ENCODE data around the gene FAM222B. TPM values are rescaled to one million over a fixed set of nuclear protein-coding genes. Genes with fewer than 3 reads are reported as not detected.
A peak's percentile ranks its signal among the peaks of the same experiment; 100 is the strongest.

Gene FAM222B
- total and polyA plus RNA-seq, 4 donors = 2.8 to 5.4 (median 4.1) TPM

GRCh38 chr17:28747801-28748750 lies 94.5 kb downstream of the FAM222B start:
- peaks cover 4 to 33% (median 22%) of the 10 kb centered on the region in 4 donors for H3K36me3 ChIP-seq (ENCODE audit: control insufficient read depth in 4 of 4, insufficient read depth in 3 of 4, low read depth in 1 of 4, low read length in 3 of 4)
- H3K4me3 ChIP-seq (ENCODE audit: low read depth in 1 of 3, low read length in 3 of 3) = no peak overlapping the region
- WGBS = 91% methylated on average over 18 of the region's 18 CpGs
- TF ChIP-seq FOXA1 (IDR thresholded peaks at IDR 0.05) = no peak
- no peaks in the 10 kb centered on the region for H3K27me3 ChIP-seq (ENCODE audit: control insufficient read depth in 4 of 4, insufficient read depth in 4 of 4, low read length in 3 of 4)
- H3K27ac ChIP-seq (ENCODE audit: low read depth in 1 of 2, low read length in 2 of 2) = no peak overlapping the region
- DNase-seq (ENCODE audit: low spot score) = no peak
- no peak overlapping the region for H3K9ac ChIP-seq (ENCODE audit: low read depth in 1 of 2, low read length in 2 of 2)
- no peaks in the 10 kb centered on the region for H3K9me3 ChIP-seq (ENCODE audit: control insufficient read depth in 4 of 4, low read length in 3 of 4)
- H3K4me1 ChIP-seq (ENCODE audit: control insufficient read depth in 4 of 4, insufficient read depth in 4 of 4, low read length in 3 of 4) = peaks cover 15 to 48% (median 33%) of the 10 kb centered on the region in 4 donors

- Histone ChIP-seq H3K27ac (ENCODE audit: low read depth in 1 of 2, low read length in 2 of 2) (peak overlapping the region; percentile 74 to 92), H3K9me3 (ENCODE audit: control insufficient read depth in 4 of 4, low read length in 3 of 4) (no peaks in the 10 kb centered on the region), H3K27me3 (ENCODE audit: control insufficient read depth in 4 of 4, insufficient read depth in 4 of 4, low read length in 3 of 4) (no peaks in the 10 kb centered on the region), H3K36me3 (ENCODE audit: control insufficient read depth in 4 of 4, insufficient read depth in 3 of 4, low read depth in 1 of 4, low read length in 3 of 4) (peaks cover 4 to 30% (median 20%) of the 10 kb centered on the region in 4 donors), H3K4me1 (ENCODE audit: control insufficient read depth in 4 of 4, insufficient read depth in 4 of 4, low read length in 3 of 4) (peaks cover 16 to 50% (median 35%) of the 10 kb centered on the region in 4 donors), H3K4me3 (ENCODE audit: low read depth in 1 of 3, low read length in 3 of 3) (no peak overlapping the region), H3K9ac (ENCODE audit: low read depth in 1 of 2, low read length in 2 of 2) (no peak overlapping the region)
- TF ChIP-seq REST (IDR thresholded peaks at IDR 0.05) = no peak
- no peak for TF ChIP-seq ZBTB33 (IDR thresholded peaks at IDR 0.05)
- no peak for TF ChIP-seq EGR1 (IDR thresholded peaks at IDR 0.05; ENCODE audit: low read depth in 2 of 2)
- TF ChIP-seq FOXA1 (IDR thresholded peaks at IDR 0.05) = no peak
- no peak for TF ChIP-seq TAF1 (conservative IDR thresholded peaks at IDR 0.05)
- TF ChIP-seq JUND (IDR thresholded peaks at IDR 0.05) = no peak
- no peak for TF ChIP-seq NR2F2 (IDR thresholded peaks at IDR 0.05)
- TF ChIP-seq SP1 (IDR thresholded peaks at IDR 0.05) = no peak
- TF ChIP-seq MAX (IDR thresholded peaks at IDR 0.05) = no peak
- TF ChIP-seq ATF3 (IDR thresholded peaks at IDR 0.05) = no peak
- no peak for TF ChIP-seq CTCF (IDR thresholded peaks at IDR 0.05; ENCODE audit: low read depth, low read length, missing input control)
- TF ChIP-seq YY1 (IDR thresholded peaks at IDR 0.05) = no peak
- no peak for TF ChIP-seq GABPA (IDR thresholded peaks at IDR 0.05 in 1 of 2, conservative IDR thresholded peaks at IDR 0.05 in 1 of 2)
- no peak for TF ChIP-seq HNF4G (IDR thresholded peaks at IDR 0.05)
- TF ChIP-seq RAD21 (IDR thresholded peaks at IDR 0.05) = no peak
- TF ChIP-seq FOXA2 (IDR thresholded peaks at IDR 0.05) = no peak
- WGBS = 34% methylated on average over 7 of the region's 7 CpGs
- no peak for DNase-seq (ENCODE audit: low spot score)
These were observed 95.4 kb downstream of the FAM222B start for GRCh38 chr17:28747051-28747691.

All from liver (tissue), 9 donors.